ENCODE data around the gene LRRC74B.
"Not testable (repeated sequence)": the region's sequence is repeated elsewhere in the genome, so short reads cannot be mapped to it uniquely, and the experiment has no call there.

The LRRC74B gene

GRCh38 chr22:21045585-21046294, at the start of gene LRRC74B:
LRRC74B (plus strand) TSS chr22:21045946; CDS start chr22:21045987, 41 bp downstream.
- DNase-seq, result peak; percentile 90

GRCh38 chr22:20996031-20996410, 49.7 kb upstream of the LRRC74B start:
- no peak for DNase-seq

DNA sequence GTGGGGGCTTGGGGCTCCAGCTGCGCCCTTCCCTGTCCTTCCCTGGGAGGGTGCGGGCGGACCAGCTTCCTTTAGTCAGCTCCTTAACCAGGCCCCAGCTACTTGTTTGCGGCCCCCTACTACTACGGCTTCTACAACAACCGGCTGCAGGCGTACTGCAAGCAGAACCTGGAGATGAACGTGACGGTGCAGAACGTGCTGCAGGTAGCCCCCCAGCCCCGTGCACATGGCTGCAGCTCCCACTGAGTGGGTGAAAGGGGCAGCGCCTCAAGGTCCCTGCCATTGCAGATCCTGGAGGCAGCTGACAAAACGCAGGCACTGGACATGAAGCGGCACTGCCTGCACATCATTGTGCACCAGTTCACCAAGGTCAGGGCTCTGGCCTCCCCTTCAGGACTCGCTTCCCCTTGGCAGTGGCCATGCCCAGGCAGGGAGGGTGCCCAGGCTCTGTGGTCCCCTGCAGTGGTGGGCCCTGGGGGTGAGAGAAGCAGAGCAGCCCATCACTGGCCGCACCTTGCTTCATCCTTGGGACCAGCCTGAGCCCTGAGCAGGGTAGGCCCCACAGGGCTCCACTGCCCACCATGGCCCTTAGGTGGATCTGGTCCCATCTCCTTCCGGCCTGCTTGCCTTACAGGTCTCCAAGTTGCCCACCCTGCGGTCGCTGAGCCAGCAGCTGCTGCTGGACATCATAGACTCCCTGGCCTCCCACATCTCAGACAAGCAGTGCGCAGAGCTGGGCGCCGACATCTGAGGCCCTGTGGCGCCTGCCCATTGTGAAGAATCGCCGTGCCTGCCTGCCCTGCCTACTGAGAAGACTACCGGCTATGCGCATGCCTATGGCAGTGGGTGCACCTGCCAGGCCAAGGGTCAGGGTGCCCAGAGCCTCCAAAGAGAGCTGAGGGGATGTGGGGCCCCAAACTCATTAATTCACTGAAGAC, 48.9 kb upstream of the LRRC74B start:
- no peak for DNase-seq

DNA sequence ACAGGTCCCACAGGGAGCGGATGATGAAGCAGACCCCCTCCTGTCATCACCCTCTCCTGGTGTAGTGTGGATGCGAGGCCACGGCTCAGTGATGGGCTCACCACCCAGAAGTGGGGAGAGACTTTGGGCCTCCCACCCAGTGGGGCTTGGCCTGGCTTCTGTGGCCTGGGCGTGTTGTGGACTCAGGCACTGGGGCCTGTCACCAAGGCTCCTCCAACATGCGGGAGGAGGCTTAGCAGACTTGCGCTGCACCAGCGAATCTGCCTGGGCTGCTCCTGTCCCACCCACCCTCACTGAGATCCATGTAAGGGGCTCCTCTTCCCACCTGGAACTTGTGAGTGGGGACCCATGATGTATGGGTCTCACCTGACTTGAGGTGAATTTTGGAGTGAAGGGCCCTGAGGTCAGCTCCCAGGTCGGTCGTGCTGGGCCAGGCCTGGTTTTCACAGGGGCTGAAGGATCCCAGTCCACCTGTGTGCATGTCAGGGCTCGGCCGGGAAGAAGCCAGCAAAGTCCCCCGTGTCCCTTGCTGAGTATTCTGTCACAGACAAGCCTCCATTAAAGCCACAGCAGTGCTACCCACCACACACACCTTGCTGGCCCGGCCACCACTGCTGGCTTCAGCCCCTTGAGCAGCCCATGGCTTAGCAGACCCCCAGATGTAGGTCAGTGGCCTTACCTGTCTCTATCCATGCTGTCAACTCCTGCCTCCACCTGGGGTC, 48.0 kb upstream of the LRRC74B start:
- no peak for DNase-seq

DNA sequence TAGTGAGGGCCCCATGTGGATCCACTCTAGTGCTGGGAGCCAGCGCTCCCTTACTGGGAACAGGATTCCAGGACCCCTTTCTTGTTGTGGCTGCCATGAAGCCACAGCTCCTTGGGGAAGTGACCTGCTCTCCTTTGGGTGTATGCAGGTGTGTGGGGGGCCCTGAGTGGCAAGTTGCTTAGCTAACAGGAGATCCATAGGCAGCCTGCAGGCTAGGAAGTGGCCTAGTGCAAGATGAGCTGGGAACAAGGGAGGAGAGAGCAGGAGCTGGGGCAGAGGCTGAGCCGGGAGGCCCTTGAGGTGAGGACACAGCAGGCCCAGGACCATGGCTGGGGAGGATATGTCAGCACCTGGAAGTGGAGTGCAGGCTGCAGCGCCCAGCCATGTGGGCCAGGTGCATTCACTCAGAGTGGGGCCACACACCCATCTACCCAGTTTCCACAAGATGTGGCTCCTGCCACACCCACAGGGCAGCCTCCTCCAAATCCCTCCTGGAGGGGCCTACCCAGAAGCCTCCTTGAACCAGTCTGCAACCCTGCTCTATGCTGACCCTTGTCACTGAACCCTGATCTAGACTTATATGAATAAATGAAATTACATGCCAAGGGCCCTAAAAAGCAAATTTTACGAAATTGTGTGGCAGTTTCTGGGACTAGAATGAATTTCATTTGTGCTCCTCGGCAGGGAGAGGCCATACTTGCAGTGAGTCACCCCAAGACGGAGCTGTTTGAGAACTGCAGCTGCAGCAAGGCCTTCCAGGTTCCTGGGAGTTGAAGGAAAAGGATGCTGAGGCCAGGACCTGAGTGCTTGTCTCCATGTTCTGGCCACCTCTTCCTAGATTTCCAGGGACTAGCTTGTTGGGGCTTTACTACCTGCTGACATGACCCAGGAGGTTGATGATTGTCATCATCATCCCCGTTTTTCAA, 47.1 kb upstream of the LRRC74B start:
- no peak for DNase-seq

GRCh38 chr22:20999350-21000206, 46.2 kb upstream of the LRRC74B start:
- DNase-seq, result no peak

DNA sequence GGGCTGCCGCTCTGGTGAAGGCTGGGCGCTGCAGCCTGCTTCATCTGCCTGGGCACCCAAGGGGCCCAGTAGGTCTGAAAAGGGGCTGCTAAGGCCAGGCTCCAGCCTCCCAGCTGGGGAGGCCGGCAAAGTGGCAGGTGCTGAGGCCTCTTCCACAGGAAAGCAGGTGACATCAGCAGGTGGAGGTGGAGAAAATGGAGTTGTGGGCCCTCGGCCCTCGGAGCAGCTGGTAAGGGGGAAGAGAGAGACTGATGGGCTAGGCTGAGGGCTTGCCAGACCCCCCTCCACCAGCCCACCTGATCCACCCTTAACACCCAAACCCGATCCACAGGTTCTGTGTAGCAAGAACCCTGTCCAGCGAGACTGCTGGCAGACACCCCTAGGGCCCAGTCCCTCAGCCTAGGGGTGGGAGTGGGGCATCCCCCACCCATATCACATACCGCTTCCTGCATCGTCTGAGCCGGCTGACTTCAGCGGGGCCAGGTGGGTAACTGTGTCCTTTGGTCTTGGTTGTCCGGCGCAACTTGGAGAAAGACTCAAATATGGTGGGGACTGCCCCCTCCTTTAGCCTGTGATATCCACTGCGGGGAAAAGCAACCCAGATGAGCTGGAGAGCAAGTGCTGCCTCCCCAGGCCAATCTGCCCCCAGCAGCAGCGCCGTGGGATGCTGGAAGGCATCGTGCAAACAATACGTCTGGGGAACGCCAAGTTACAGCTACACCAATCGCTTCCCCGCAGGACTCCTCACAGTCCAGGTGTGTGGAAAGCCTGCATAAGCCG, 45.3 kb upstream of the LRRC74B start:
- no peak for DNase-seq

- no peak for DNase-seq
Observed at GRCh38 chr22:21000987-21001600, 44.7 kb upstream of the LRRC74B start.

DNA sequence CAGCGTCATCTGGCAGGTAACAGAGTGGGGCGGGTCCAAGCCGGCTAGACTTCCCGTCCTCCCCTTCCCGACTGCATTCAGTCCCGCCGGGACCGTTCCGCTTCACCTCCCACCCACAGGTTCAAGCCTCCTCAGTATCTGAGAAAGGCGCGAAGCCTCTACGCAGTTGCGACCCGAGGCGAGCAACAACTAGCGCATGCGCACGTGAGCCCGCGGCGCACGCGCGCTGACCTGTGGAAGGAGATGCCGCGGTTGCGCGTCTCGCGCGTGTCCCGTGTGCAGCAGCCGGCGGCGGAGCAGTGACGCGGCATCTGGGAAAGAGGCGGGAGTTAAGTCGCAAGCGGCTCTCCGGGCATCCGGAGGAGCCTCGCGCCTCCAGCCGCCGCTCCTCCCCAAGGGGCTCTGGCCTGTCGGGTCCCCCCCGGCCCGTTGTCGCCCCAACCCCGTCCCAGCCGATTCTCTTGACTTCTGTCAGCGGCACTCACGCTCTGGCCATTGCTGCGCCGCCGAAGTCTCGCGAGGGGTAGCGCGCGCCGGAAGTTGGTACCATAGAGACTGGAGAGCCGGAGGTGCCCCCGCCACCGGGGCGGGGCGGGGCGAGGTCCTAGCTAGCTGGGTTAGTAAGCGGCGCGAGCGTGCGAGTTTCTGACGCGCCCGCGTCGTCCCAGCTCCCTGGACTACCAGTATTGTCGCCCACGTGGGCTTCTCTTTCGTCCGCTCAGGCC, 44.0 kb upstream of the LRRC74B start, which contains the start of gene THAP7:
THAP7 (minus strand) TSS at position 518 of the 725 bp plus-strand sequence; CDS start at position 311, 207 bp downstream.
- DNase-seq, result peak; percentile 94

- no peak for DNase-seq
Observed at GRCh38 chr22:21003782-21004181, 42.0 kb upstream of the LRRC74B start.

DNA sequence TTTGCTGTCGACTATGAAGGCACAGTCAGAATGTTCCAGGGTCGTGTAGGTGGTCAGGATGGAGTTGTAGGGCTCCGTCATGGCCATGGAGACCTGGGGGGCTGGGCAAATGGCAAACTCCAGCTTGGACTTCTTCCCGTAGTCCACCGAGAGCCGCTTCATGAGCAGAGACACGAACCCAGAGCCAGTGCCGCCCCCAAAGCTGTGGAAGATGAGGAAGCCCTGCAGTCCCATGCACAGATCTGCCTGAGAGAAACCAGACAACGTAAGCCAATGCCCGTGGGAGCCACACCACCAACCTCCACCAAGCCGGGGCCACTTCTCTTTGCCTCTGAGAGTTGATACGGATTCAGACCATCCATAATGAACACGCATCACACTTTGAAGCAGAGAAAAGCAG, 36.5 kb upstream of the LRRC74B start:
- not testable (repeated sequence) for DNase-seq

DNA sequence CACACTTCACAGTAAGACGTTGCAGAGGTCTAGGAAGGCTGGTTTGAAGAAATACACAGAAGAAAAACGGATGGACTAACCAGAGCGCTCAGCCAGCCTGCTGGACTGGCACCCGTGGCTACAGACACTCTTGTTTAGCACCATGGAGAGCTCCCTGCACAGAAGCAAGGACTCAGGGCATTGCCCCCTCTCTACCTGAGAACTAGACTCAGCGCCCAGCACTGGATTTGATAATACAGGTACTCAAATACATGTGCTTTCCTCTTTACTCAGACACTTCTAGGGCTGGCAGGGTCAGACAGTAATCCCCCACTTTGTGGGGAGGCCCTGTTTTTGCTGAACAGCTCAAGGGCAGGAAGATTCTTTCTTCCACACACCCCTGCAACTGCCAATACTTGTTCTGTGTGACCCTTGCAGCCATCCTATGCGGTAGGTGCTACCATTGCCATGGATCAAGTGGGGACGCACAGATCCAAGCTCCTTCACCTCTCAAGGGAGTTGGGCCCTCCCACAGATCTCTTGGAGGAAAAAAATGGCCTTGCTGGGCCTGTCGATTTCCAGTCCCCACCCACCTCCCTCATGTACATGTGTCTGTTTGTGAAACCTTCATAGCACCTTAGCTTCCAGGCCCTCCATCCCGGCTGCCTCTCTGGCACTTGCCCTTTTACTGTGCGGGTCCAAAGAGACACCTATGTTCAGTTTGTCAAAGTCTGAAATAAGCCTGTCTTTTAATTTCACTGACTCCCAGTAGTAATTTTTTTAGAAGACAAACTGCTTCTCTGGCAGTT, 35.9 kb upstream of the LRRC74B start:
- DNase-seq, result peak; percentile 43

DNA sequence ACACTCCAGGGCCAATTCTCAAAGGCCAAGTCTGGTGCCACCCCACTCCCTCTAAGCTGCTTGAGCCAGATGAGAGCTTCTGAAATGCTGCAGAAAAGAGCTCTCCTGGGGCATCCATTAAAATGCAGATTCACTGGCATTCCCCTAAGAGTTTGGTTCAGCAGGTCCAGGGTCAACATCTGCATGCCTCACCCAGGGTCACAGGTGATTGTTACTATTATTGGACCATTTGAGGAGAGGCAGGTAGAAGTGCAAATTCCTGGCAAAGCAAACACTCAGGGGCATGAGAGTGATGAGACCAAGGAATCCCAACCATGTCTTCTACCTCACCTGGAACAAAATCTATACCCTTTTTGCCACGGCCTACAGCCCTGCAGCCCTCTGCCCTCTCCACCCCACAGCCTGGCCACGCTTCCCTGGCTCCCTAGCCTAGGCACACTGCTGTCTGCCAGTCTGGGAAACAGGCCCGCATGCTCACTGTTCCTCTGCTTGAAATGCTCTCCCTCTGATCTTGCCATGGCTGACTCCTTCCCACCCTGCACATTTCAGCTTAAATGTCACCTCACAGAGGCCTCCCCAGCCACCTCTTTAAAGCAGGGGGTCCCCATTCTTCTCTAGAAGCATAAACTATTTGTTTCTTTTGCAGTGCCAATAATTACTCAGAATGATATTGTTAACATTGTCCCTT, 35.2 kb upstream of the LRRC74B start:
- DNase-seq, result no peak

DNA sequence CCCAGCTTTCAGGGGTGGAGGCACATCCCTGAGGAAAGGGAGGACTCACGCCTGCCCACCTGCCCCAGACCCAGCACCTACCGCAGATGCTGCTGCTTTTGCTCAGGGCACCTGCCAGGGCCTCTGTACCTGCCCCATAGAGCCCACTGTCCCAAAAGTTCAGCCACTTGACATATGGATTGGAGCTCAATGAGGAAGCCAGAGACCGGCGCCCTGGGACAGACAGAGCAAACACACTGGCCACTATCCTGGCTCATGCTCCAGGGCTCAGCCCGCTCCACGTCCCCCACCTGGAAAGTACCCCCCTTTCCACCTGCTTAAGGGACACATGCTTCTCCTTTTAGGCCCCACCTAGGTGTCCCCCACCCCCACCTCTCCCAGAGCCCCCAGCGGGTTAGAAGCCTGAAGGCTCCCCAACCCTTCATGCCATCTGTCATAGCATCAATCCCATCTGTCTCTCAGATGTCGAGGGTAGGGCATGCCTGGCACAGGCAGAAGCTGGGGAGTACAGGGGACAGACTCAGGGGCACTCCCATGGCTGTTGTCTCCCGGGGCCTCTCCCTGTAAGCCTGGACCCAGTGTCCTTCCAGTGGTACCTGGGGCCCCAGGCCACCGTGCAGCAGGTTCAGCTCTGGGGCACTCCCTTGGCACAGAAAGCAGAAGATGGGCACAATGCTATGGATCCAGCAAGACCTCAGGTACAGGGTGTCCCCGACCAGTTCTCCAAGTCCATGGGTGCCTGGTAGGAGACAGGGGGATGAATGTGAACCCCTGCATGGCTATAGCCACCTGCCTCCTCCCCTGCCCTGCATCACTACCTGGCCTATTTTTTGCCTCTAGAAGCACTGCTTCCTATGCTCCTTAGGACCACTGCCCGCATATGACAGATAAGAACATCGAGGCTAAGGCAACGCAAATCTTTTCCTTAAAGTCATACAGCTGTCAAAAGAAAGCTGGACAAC, 33.0 kb upstream of the LRRC74B start:
- DNase-seq, result no peak

DNA sequence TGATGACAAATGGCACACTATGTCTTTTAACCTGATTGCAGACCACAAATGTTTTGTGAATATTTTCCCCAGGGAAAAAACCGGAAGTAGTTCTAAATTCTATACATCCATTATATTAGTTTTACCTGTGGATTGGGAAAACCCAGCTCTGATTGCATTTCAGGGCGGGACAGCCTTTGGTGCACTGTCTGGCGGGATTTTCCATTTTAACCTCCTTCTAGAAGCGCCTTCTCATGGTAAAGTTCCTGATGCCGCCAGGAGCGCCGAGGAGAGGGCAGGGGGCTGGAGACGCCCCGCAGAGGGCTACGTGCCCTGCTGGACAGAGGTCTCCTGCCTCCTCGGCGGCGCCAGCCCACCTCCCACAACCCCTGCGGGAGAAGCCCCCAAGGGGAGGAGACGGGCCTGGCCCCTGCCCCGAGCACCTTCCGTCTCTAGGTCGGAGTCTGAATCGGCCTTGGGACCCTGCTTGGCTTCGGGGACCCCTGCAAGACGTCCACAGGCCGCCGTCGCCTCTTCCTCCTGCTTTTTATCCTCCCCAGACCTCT, 32.0 kb upstream of the LRRC74B start:
- no peak for DNase-seq

- peak; percentile 92 for DNase-seq
Observed at GRCh38 chr22:21014202-21014725, 31.5 kb upstream of the LRRC74B start.
